Psoas muscle (tissue), 8 donors: Measurements from ENCODE around the gene DLK1. TPM values are rescaled to one million over a fixed set of nuclear protein-coding genes. Genes with fewer than 3 reads are reported as not detected.

Experiments used
- ATAC-seq, 4 donors: fragments of 200-7000 bp; cut with Tn5 transposase; one replicate each; pipeline ENCODE4 v1.9.1; 2020; ENCODE audit warnings: moderate library complexity in 3 of 4, mild to moderate bottlenecking in 2 of 4
- DNase-seq, 2 donors: peaks; one replicate each; pipeline ENCODE4 v3.0.0-alpha.2; 2020
- H3K27ac ChIP-seq: fragments of 200-600 bp; one replicate; pipeline ENCODE4 v1.8.0; 2022
- H3K27me3 ChIP-seq, 3 donors: fragments of 200-600 bp in 1 of 3; one replicate each; pipeline versions ENCODE4 v1.6.1 to v1.8.0; 2013 to 2022; ENCODE audit warnings: low read length in 2 of 3, mild to moderate bottlenecking in 2 of 3, moderate library complexity in 1 of 3; ENCODE audit not compliant: insufficient read depth in 3 of 3
- H3K36me3 ChIP-seq, 2 donors: fragments of 200-600 bp in 1 of 2; one replicate each; pipeline versions ENCODE4 v1.6.1 to v1.8.0; 2013 to 2022; ENCODE audit warnings: low read depth in 1 of 2, mild to moderate bottlenecking in 1 of 2, moderate library complexity in 1 of 2; ENCODE audit not compliant: insufficient read depth in 1 of 2
- H3K4me1 ChIP-seq: fragments of 200-600 bp; one replicate; pipeline ENCODE4 v1.8.0; 2022
- H3K4me3 ChIP-seq: fragments of 200-600 bp; one replicate; pipeline ENCODE4 v1.8.0; 2022; ENCODE audit warnings: mild to moderate bottlenecking
- H3K9me3 ChIP-seq: fragments of 200-600 bp; one replicate; pipeline ENCODE4 v1.8.0; 2022
- CTCF ChIP-seq: fragments of 200-600 bp; IDR thresholded peaks from one replicate; pipeline ENCODE4 v1.8.0; 2022; ENCODE audit warnings: antibody characterized with exemption
- WGBS, 3 donors: extraction: QIAGEN DNeasy Blood & Tissue Kit; methylation state at CpG; one replicate each; pipeline versions ENCODE4 v1.1.6 to v1.1.7; 2013; 5-methylcytosine and 5-hydroxymethylcytosine counted together
- intact Hi-C, 2 donors: fragments of 100-400 bp; cut with DNase I; formaldehyde crosslinking; loops; one replicate each; pipeline versions ENCODE4 v1.11.0 to v1.14.2; 2022
- polyA plus RNA-seq, 3 donors: library from polyadenylated mRNA; stranded (reverse); fragments of 200-250 nt; gene quantifications; one replicate each; pipeline ENCODE4 v1.2.3, GENCODE V29; 2013
- total RNA-seq, 4 donors: library from RNA; stranded (reverse); fragmentation: NEBNext Ultra II Directional in 2 of 4; extraction: Animal tissue kit (Norgen Biotek cat#: 25700) in 2 of 4; gene quantifications; one replicate each; pipeline versions ENCODE4 v1.2.1 to v1.2.4, GENCODE V29; 2021 to 2023
- donor health status: healthy with polysubstance abuse.
- donor health status: DM: no; HTN: no; CAD: no; lungs with moderate emphysema.
- donor health status: Bipolar disorder and iron deficiency.
- donor health status: healthy.
- donor health status: DM: yes; HTN: yes; CAD: no.
- donor health status: DM: no; HTN: no; CAD: no.
- donor health status: DM: no; HTN: no; CAD: no.
- donor health status: DM: yes; HTN: yes; CAD: no.

Gene DLK1
- total and polyA plus RNA-seq, 7 donors = 2.6 to 39.9 (median 12.1) TPM

- no peaks in the 10 kb centered on the region for H3K4me1 ChIP-seq
- no peak overlapping the region for H3K4me3 ChIP-seq
- no peaks in the 10 kb centered on the region for H3K36me3 ChIP-seq
- DNase-seq (no peak), ATAC-seq (no peak)
- no peak for TF ChIP-seq CTCF
- WGBS, 3 donors = 95 to 97% (median 96%) methylated on average over 10 of the region's 10 CpGs
- H3K27ac ChIP-seq = no peak overlapping the region
- H3K27me3 ChIP-seq = no peaks in the 10 kb centered on the region
- intact Hi-C loops = no loop called here
- no peaks in the 10 kb centered on the region for H3K9me3 ChIP-seq
Measured at GRCh38 chr14:100749967-100750597, 23.4 kb downstream of the DLK1 start.

- H3K9me3 ChIP-seq = no peaks in the 10 kb centered on the region
Measured at GRCh38 chr14:100750762-100751699, 24.3 kb downstream of the DLK1 start.

GRCh38 chr14:100754020-100754419, 27.3 kb downstream of the DLK1 start:
- H3K4me1 ChIP-seq = no peaks in the 10 kb centered on the region
- no peak for ATAC-seq
- H3K36me3 ChIP-seq = no peaks in the 10 kb centered on the region
- H3K27ac ChIP-seq = no peak overlapping the region
- no peak for DNase-seq
- TF ChIP-seq CTCF = no peak
- intact Hi-C loops = no loop called here
- 86 to 93% (median 89%) methylated on average over 1 of the region's 1 CpG for WGBS, 3 donors
- H3K4me3 ChIP-seq = no peak overlapping the region
- no peaks in the 10 kb centered on the region for H3K9me3 ChIP-seq
- H3K27me3 ChIP-seq = no peaks in the 10 kb centered on the region

More at GRCh38 chr14:100750762-100751699, 24.3 kb downstream of the DLK1 start:
- ATAC-seq (no peak), DNase-seq (no peak)
- no peaks in the 10 kb centered on the region for H3K36me3 ChIP-seq
- H3K4me3 ChIP-seq = no peak overlapping the region
- no peak overlapping the region for H3K27ac ChIP-seq
- TF ChIP-seq CTCF = no peak
- intact Hi-C loops = no loop called here
- no peaks in the 10 kb centered on the region for H3K27me3 ChIP-seq
- 90 to 96% (median 93%) methylated on average over 17 of the region's 17 CpGs for WGBS, 3 donors
- H3K4me1 ChIP-seq = no peaks in the 10 kb centered on the region

GRCh38 chr14:100755649-100756048, 29.0 kb downstream of the DLK1 start:
- WGBS, 3 donors = 93 to 97% (median 95%) methylated on average over 1 of the region's 1 CpG
- no peak for TF ChIP-seq CTCF
- Histone ChIP-seq H3K36me3 (no peaks in the 10 kb centered on the region), H3K4me3 (no peak overlapping the region), H3K27me3 (no peaks in the 10 kb centered on the region), H3K9me3 (no peaks in the 10 kb centered on the region), H3K27ac (no peak overlapping the region), H3K4me1 (no peaks in the 10 kb centered on the region)
- DNase-seq (no peak), ATAC-seq (no peak)
- intact Hi-C loops = no loop called here
